HepG2 (cell line): ENCODE measurements around the gene KPNA3. TPM values are rescaled to one million over a fixed set of nuclear protein-coding genes. Genes with fewer than 3 reads are reported as not detected.

Experiments used
- ATF6 ChIP-seq: sonication (generic); formaldehyde crosslinking; conservative IDR thresholded peaks from 2 replicates; pipeline ENCODE4 v1.4.0; 2020; ENCODE audit warnings: missing genetic modification reagents
- FOXA1 ChIP-seq, 2 experiments: fragments of 450-650 bp in 1 of 2; sonication (generic) in 1 of 2; formaldehyde crosslinking in 1 of 2; IDR thresholded peaks; 2 replicates each; pipeline versions ENCODE4 v1.4.0 to v1.6.1; 2016 to 2020; ENCODE audit warnings: missing genetic modification reagents in 1 of 2
- HNF4A ChIP-seq: sonication (generic); formaldehyde crosslinking; IDR thresholded peaks from 2 replicates; pipeline ENCODE4 v1.4.0; 2020; ENCODE audit warnings: missing genetic modification reagents
- HOXA5 ChIP-seq: sonication (generic); formaldehyde crosslinking; IDR thresholded peaks from 2 replicates; pipeline ENCODE4 v1.4.0; 2020; ENCODE audit warnings: missing genetic modification reagents
- IRF1 ChIP-seq: sonication (generic); formaldehyde crosslinking; IDR thresholded peaks from 2 replicates; pipeline ENCODE4 v1.4.0; 2020; ENCODE audit warnings: low read depth, mild to moderate bottlenecking, missing genetic modification reagents
- NR2F6 ChIP-seq, 2 experiments: IDR thresholded peaks; 2 replicates each; pipeline ENCODE4 v1.6.1; 2016; ENCODE audit warnings: antibody characterized with exemption in 1 of 2, mild to moderate bottlenecking in 1 of 2
- PHF8 ChIP-seq: sonication (generic); formaldehyde crosslinking; IDR thresholded peaks from 2 replicates; pipeline ENCODE4 v1.5.0; 2020; ENCODE audit warnings: missing genetic modification reagents
- POLR2A ChIP-seq, 2 experiments: IDR thresholded peaks; 2 replicates each; pipeline ENCODE4 v1.6.1; 2011; ENCODE audit warnings: low read depth in 2 of 2, low read length in 2 of 2, mild to moderate bottlenecking in 1 of 2, moderate library complexity in 1 of 2; ENCODE audit not compliant: insufficient read depth in 1 of 2
- SOX6 ChIP-seq, 2 experiments: fragments of 450-650 bp in 1 of 2; sonication (generic) in 1 of 2; formaldehyde crosslinking in 1 of 2; IDR thresholded peaks; 2 replicates each; pipeline versions ENCODE4 v1.4.0 to v1.6.1; 2017 to 2020; ENCODE audit warnings: antibody characterized with exemption in 1 of 2, mild to moderate bottlenecking in 1 of 2, missing genetic modification reagents in 1 of 2
- TCF7 ChIP-seq: sonication (generic); IDR thresholded peaks from 2 replicates; pipeline ENCODE4 v1.6.1; 2016; ENCODE audit warnings: antibody characterized with exemption, low read depth
- XRCC5 ChIP-seq: fragments of 200-400 bp; formaldehyde crosslinking; optimal IDR thresholded peaks from 2 replicates; pipeline ENCODE3; 2017; ENCODE audit warnings: mild to moderate bottlenecking, low read length
- ZNF3 ChIP-seq: IDR thresholded peaks from 2 replicates; pipeline ENCODE4 v1.7.0; 2017; ENCODE audit warnings: inconsistent platforms
- ZNF7 ChIP-seq: IDR thresholded peaks from 2 replicates; pipeline ENCODE4 v1.6.1; 2016; ENCODE audit warnings: missing biosample characterization, missing genetic modification reagents
- ZNF772 ChIP-seq: sonication (generic); formaldehyde crosslinking; IDR thresholded peaks from 2 replicates; pipeline ENCODE4 v1.5.0; 2020; ENCODE audit warnings: mild to moderate bottlenecking, missing genetic modification reagents
- ZNF879 ChIP-seq: sonication (generic); formaldehyde crosslinking; IDR thresholded peaks from 2 replicates; pipeline ENCODE4 v1.8.1; 2023; ENCODE audit warnings: missing genetic modification reagents
- polyA plus RNA-seq, 8 experiments: library from polyadenylated mRNA; depleted of rRNA in 3 of 8; stranded (reverse) in 7 of 8; unstranded in 1 of 8; fragments of >200 nt; fragmentation: Illumina TruSeq in 4 of 8; extraction: Trizol in 4 of 8; gene quantifications; 2 replicates each; pipeline versions ENCODE4 v1.2.1 to v1.2.3, GENCODE V29; 2011 to 2016; ENCODE audit warnings: low read depth in 4 of 8, missing spikeins in 1 of 8, mixed read lengths in 1 of 8; ENCODE audit not compliant: insufficient read depth in 1 of 8
- total RNA-seq, 5 experiments: library from RNA; depleted of rRNA; stranded (reverse); fragments of >200 nt; fragmentation: Illumina TruSeq; extraction: Trizol; gene quantifications; 2 replicates each; pipeline ENCODE4 v1.2.3, GENCODE V29; 2016; ENCODE audit warnings: low read depth in 1 of 5
- TF ChIP-seq, protein P1 (sequence below): sonication (generic); formaldehyde crosslinking; conservative IDR thresholded peaks from 2 replicates; pipeline ENCODE4 v1.4.0; 2020; ENCODE audit warnings: mild to moderate bottlenecking, missing genetic modification reagents, moderate library complexity
- TF ChIP-seq, protein P2 (sequence below), 2 experiments: sonication (generic) in 1 of 2; formaldehyde crosslinking in 1 of 2; IDR thresholded peaks; 2 replicates each; pipeline versions ENCODE4 v1.4.0 to v1.6.1; 2016 to 2020; ENCODE audit warnings: borderline replicate concordance in 1 of 2, low read depth in 1 of 2, mild to moderate bottlenecking in 1 of 2, missing genetic modification reagents in 1 of 2

KPNA3 gene
- total and polyA plus RNA-seq, 2 of the 13 experiments (the other 11 are each of a cell fraction or from before 2014, with no cell fraction given) = 13.0 to 28.9 TPM

- TF ChIP-seq XRCC5 = no peak
- TF ChIP-seq SOX6 (IDR thresholded peaks at IDR 0.05) = no peak
- peak; percentile 91 for TF ChIP-seq SOX6 (CRISPR knock-in tag; IDR thresholded peaks at IDR 0.05)
- TF ChIP-seq POLR2A (IDR thresholded peaks at IDR 0.05; ENCODE audit: insufficient read depth in 1 of 2, low read depth in 2 of 2, low read length in 2 of 2) = no peak
- TF ChIP-seq ZNF879 (CRISPR knock-in tag) = no peak
- no peak for TF ChIP-seq FOXA1 (IDR thresholded peaks at IDR 0.05)
- TF ChIP-seq FOXA1 (CRISPR knock-in tag; IDR thresholded peaks at IDR 0.05) = peak; percentile 72
- no peak for TF ChIP-seq ZNF7 (CRISPR knock-in tag)
- TF ChIP-seq ATF6 = peak; percentile 54; the same call in 1 of the 2 replicates
- peak; percentile 51; the same call in 1 of the 2 replicates for TF ChIP-seq ZNF772 (CRISPR knock-in tag)
- no peak for TF ChIP-seq IRF1 (CRISPR knock-in tag)
- TF ChIP-seq TCF7 = peak; percentile 91
- TF ChIP-seq, protein P1, sequence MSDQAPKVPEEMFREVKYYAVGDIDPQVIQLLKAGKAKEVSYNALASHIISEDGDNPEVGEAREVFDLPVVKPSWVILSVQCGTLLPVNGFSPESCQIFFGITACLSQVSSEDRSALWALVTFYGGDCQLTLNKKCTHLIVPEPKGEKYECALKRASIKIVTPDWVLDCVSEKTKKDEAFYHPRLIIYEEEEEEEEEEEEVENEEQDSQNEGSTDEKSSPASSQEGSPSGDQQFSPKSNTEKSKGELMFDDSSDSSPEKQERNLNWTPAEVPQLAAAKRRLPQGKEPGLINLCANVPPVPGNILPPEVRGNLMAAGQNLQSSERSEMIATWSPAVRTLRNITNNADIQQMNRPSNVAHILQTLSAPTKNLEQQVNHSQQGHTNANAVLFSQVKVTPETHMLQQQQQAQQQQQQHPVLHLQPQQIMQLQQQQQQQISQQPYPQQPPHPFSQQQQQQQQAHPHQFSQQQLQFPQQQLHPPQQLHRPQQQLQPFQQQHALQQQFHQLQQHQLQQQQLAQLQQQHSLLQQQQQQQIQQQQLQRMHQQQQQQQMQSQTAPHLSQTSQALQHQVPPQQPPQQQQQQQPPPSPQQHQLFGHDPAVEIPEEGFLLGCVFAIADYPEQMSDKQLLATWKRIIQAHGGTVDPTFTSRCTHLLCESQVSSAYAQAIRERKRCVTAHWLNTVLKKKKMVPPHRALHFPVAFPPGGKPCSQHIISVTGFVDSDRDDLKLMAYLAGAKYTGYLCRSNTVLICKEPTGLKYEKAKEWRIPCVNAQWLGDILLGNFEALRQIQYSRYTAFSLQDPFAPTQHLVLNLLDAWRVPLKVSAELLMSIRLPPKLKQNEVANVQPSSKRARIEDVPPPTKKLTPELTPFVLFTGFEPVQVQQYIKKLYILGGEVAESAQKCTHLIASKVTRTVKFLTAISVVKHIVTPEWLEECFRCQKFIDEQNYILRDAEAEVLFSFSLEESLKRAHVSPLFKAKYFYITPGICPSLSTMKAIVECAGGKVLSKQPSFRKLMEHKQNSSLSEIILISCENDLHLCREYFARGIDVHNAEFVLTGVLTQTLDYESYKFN (CRISPR knock-in tag) = peak; percentile 78
- peak; percentile 66 for TF ChIP-seq HNF4A (CRISPR knock-in tag)
- TF ChIP-seq, protein P2, sequence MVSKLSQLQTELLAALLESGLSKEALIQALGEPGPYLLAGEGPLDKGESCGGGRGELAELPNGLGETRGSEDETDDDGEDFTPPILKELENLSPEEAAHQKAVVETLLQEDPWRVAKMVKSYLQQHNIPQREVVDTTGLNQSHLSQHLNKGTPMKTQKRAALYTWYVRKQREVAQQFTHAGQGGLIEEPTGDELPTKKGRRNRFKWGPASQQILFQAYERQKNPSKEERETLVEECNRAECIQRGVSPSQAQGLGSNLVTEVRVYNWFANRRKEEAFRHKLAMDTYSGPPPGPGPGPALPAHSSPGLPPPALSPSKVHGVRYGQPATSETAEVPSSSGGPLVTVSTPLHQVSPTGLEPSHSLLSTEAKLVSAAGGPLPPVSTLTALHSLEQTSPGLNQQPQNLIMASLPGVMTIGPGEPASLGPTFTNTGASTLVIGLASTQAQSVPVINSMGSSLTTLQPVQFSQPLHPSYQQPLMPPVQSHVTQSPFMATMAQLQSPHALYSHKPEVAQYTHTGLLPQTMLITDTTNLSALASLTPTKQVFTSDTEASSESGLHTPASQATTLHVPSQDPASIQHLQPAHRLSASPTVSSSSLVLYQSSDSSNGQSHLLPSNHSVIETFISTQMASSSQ (IDR thresholded peaks at IDR 0.05; ENCODE audit: low read depth) = peak; percentile 99
- TF ChIP-seq, protein P2 (CRISPR knock-in tag; IDR thresholded peaks at IDR 0.05; ENCODE audit: borderline replicate concordance) = peak; percentile 98
- TF ChIP-seq NR2F6 (IDR thresholded peaks at IDR 0.05) = peak; percentile 95
- peak; percentile 79 for TF ChIP-seq NR2F6 (CRISPR knock-in tag; IDR thresholded peaks at IDR 0.05)
- peak; percentile 96 for TF ChIP-seq HOXA5 (CRISPR knock-in tag)
- no peak for TF ChIP-seq PHF8 (CRISPR knock-in tag)
- no peak for TF ChIP-seq ZNF3 (CRISPR knock-in tag)
Observed at GRCh38 chr13:49739498-49740187, 52.8 kb downstream of the KPNA3 start (continued).
